ENCODE results near the gene GLIPR1L1.
"Not testable (repeated sequence)": the region's sequence is repeated elsewhere in the genome, so short reads cannot be mapped to it uniquely, and the experiment has no call there.

The GLIPR1L1 gene, protein sequence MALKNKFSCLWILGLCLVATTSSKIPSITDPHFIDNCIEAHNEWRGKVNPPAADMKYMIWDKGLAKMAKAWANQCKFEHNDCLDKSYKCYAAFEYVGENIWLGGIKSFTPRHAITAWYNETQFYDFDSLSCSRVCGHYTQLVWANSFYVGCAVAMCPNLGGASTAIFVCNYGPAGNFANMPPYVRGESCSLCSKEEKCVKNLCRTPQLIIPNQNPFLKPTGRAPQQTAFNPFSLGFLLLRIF

GRCh38 chr12:75334384-75335030 is at the start of gene GLIPR1L1:
Gene GLIPR1L1 (plus strand): TSS chr12:75334670. CDS start chr12:75334729, 59 bp downstream.
- peak; percentile 75 to 85 for DNase-seq

- no peak for DNase-seq
Measured at GRCh38 chr12:75288860-75289259, 45.6 kb upstream of the GLIPR1L1 start.

DNA sequence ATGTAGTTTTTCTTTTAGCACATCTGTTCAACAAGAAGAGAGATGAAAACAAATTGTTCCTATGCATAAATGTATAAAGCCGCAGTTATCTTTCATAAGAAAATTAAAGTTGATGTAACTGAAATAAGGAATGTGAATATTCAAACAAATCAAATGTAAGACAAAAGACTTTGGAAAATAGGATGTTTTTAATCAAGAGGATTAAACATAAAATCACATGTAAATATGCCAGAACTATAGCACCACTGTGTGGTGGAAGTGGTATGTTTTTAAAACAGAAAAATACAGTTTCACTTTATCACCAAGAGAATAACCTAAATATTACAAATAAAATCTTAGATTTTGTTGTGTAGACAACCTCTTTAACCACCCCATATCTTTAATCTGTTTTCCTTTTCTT is 44.7 kb upstream of the GLIPR1L1 start:
- DNase-seq: no peak

- no peak for DNase-seq
Measured at GRCh38 chr12:75291014-75291413, 43.5 kb upstream of the GLIPR1L1 start.

- no peak for DNase-seq
Measured at GRCh38 chr12:75294336-75294735, 40.1 kb upstream of the GLIPR1L1 start.

DNA sequence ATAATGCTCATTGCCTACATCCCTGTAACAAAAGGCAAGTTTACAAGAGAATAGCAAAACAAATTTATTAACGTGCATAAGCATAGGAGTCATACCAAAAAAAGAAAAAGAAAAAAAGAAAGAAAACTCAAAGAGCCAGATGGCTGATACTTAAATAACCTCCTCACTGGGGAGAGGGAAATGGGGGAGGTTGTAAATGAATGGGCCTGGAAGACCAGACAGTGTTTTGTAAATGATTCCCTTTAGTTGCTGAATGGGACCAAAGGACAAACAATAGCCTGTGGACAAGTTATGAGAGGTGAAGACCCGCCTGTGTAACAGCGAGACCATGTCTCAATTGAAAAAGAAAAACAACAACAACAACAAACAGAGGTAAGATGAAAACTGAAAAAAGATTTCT is 39.7 kb upstream of the GLIPR1L1 start:
- no peak for DNase-seq

DNA sequence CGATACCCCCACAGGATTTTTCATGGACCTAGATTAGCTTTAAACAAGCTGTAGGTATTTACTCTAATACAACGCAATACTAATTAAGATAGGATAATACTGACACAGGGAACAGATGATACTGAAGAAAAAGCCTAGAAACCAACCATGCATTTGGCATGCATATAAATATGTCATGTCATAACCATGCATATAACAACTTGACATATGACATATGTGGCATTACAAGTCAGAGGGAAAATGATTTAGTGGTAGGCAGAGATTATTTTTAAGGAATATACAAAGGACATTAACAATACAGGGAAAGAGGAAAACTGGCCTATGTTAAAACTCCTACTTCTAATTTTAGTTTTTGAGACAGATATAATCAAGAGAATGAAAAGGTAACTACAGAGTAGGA is 32.2 kb upstream of the GLIPR1L1 start:
- DNase-seq: no peak

GRCh38 chr12:75302781-75303180 is 31.7 kb upstream of the GLIPR1L1 start:
- DNase-seq: no peak

DNA sequence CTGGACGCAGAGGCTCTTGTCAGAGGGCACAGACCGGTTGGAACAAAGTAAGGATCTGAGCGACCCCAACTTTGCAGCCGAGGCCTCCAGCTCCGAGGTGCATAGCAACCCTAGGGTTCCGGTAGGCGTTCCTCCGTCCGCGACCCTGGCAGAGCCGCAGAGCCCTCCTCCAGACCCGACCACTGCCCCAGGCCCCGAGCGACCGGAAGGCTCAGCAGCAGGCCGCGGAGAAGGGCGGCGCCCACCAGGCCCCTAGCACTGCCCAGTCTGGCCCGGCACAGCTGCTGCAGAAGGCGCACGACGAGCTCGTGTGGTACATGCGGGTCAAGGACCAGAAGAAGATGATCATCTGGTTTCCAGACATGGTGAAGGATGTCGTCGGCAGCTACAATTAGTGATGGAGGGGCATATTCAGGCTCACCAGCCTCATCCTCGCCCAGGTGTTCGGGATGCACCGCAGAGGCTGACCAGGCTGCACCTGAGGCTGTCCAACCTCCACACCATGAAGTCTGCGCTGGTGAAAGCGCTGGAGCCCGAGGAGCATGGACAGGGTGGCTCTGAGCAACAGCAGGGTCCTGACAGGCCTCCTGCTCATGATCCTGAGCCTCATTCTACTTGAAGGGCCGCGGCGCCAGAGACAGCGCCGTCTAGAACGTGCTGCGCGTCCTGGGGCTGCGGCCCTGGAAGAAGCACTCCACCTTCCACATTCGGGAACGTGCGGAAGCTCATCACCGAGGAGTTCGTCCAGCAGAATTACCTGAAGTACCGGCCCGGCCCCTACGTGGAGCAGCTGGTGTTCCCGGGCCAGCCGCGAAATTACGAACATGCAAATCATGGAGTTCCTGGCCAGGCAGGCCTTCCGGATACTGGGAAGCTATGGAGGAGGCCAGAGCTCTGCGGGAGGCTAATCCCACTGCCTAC is 28.8 kb upstream of the GLIPR1L1 start:
- no peak for DNase-seq

GRCh38 chr12:75308279-75308678 is 26.2 kb upstream of the GLIPR1L1 start:
- DNase-seq: no peak

DNA sequence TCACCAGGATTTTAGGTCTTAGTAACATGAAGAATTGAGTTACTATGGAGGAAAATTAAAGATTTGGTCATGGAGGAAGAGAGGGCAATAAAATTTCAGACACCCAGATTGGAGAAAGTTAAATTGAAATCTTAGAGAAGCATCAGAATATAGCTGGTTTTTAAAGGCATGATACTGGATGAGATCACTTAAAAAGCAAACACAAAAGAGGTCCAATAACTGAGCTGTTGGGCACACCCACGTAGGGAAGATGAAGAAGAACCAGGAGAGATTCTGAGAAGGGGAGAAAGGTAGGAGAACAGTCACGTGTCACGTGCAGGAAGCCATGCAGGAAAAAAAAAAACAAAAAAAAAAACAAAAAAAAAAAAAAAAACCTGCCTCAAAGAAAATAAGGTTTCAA is 23.1 kb upstream of the GLIPR1L1 start:
- no peak for DNase-seq

GRCh38 chr12:75315518-75315917 is 19.0 kb upstream of the GLIPR1L1 start:
- DNase-seq: no peak

DNA sequence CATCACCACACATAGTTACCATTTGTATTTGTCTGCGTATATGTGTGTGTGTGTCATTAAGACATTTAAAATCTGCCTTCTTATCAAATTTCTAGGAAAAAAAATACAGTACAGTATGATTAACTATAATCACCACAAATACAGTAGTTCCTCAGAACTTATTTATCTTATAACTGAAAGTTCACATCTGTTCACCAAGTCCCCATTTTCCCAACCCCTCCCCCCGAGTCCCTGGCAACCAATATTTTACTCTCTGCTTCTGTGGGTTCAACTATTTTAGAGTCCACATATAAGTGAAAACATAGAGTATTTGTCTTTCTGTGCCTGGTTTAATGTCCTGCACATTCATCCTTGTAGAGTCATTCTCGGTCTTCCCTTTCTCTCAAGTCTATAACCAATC is 16.7 kb upstream of the GLIPR1L1 start:
- DNase-seq: no peak

GRCh38 chr12:75322464-75322863 is 12.0 kb upstream of the GLIPR1L1 start:
- no peak for DNase-seq

DNA sequence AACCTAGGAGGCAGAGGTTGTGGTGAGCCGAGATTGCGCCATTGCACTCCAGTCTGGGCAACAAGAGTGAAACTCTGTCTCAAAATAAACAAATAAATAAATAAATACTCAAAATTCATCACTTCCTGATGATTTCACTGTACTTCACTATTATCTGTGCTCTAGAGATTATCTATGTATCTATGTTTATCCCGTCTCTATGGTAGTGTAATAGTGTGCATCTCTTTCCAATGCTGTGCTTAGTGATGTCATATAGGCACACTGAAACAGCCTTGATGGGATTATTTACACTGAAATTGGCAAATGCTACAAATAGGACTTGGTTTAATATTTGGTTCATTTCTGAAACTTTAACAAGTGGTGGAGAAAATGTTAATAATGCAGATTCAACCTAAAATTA is 10.8 kb upstream of the GLIPR1L1 start:
- DNase-seq: no peak

GRCh38 chr12:75327642-75328041 is 6.8 kb upstream of the GLIPR1L1 start:
- DNase-seq: no peak

GRCh38 chr12:75329918-75330826 is 4.3 kb upstream of the GLIPR1L1 start, which contains the start of gene CAPS2:
Gene CAPS2 (minus strand): TSS chr12:75330324. CDS start chr12:75326498, 3,826 bp downstream.
- peak; percentile 42 to 45 for DNase-seq

DNA sequence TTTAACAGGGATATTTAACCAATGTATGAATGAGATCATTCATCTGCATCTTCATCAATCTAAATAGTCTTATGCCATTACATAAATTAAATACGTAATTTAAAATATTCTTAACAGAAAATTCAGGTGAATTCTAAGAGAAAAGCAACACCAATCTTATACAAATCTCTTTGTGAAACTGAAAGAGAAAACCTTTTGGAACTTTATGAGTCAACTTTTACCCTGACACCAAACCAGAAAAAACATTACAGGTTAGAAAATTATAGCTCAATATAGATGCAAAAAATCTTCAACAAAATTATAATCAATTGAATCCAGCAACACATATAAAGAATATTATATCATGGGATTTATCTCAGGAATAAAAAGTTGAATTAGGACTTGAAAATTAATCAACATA is 3.4 kb downstream of the GLIPR1L1 start:
- no peak for DNase-seq

GRCh38 chr12:75341873-75342272 is 7.4 kb downstream of the GLIPR1L1 start:
- DNase-seq: no peak

GRCh38 chr12:75345531-75345930 is 11.1 kb downstream of the GLIPR1L1 start:
- DNase-seq: no peak

DNA sequence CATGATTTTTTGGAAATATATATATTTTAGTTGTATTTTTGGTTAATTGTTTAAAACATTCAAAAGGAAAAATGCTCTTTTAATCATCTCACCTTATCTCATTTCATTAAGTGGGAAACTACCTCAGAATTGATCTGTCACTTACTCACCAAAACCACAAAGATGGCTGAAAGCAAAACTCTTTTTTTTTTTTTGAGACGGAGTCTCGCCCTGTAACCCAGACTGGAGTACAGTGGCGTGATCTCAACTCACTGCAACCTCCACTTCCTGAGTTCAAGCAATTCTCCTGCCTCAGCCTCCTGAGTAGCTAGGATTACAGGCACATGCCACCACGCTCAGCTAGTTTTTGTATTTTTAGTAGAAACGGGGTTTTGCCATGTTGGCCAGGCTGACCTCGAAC is 11.7 kb downstream of the GLIPR1L1 start:
- not testable (repeated sequence) for DNase-seq

DNA sequence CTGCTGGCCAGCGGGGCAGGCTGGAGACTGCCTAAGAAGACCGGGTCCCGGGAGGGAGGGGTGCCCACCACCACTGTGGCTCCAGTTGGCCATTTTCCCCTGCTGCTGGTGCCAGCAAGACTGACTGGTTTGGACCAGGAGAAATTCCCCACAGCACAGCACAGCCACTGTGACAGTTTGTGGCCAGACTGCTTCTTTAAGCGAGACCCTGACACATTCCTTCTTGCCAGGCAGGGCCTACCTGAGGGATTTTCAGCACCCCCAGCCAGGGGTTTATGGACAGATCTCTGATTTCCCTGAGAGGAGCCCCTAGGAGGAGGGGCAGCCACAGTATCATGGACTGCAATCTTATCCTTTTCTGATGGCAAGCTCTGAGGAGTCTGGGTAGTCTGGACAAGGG is 15.5 kb downstream of the GLIPR1L1 start:
- DNase-seq: no peak

DNA sequence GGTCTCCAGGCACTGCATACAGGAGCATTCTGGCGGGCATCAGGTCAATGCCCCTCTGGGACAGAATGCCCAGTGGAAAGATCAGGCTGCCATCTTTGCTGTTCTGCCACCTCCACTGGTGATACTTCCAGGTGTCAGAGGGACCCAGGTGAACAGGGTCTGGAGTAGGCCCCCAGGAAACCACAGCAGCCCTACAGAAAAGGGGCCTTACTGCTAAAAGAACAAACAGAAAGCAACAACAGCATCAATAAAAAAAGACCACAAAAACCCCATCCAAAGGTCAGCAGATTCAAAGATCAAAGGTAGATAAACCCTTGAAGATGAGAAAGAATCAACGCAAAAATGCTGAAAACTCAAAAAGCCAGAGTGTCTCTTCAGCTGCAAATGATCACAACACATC is 15.9 kb downstream of the GLIPR1L1 start:
- DNase-seq: no peak

Data from activated CD4-positive, alpha-beta T cell treated with anti-CD3 and anti-CD28 coated beads for 4 hours (primary cell).